Measurements from ENCODE around the gene EDIL3.

The EDIL3 gene

GRCh38 chr5:83927140-83927733 is 457.4 kb downstream of the EDIL3 start:
- H3K36me3 ChIP-seq (replicated peaks) = no peaks in the 10 kb centered on the region
- H3K4me3 ChIP-seq = no peak overlapping the region
- H3K4me1 ChIP-seq = no peaks in the 10 kb centered on the region
- DNase-seq (ENCODE audit: low spot score in 2 of 2) = peak; percentile 31 to 82
- no peaks in the 10 kb centered on the region for H3K9me3 ChIP-seq
- H3K27me3 ChIP-seq (ENCODE audit: low read depth) = no peaks in the 10 kb centered on the region; the same call in 1 of the 2 replicates
- in situ Hi-C loops (cut with MboI; ENCODE audit: low sequenced_read_pairs) = no loop called here

- in situ Hi-C loops (cut with MboI; ENCODE audit: low sequenced_read_pairs) = no loop called here
- DNase-seq (ENCODE audit: low spot score in 2 of 2) = no peak
- H3K27me3 ChIP-seq (ENCODE audit: low read depth) = no peaks in the 10 kb centered on the region; the same call in 1 of the 2 replicates
- no peak overlapping the region for H3K4me3 ChIP-seq
- no peaks in the 10 kb centered on the region for H3K9me3 ChIP-seq
- no peaks in the 10 kb centered on the region for H3K4me1 ChIP-seq
- H3K36me3 ChIP-seq (replicated peaks) = no peaks in the 10 kb centered on the region
Observed at GRCh38 chr5:83925955-83926337, 458.7 kb downstream of the EDIL3 start.

GRCh38 chr5:83925321-83925954 is 459.2 kb downstream of the EDIL3 start:
- Histone ChIP-seq H3K27me3 (ENCODE audit: low read depth) (no peaks in the 10 kb centered on the region; the same call in 1 of the 2 replicates), H3K36me3 (replicated peaks) (no peaks in the 10 kb centered on the region), H3K9me3 (no peaks in the 10 kb centered on the region), H3K4me1 (no peaks in the 10 kb centered on the region), H3K4me3 (no peak overlapping the region)
- no peak for DNase-seq (ENCODE audit: low spot score in 2 of 2)
- in situ Hi-C loops (cut with MboI; ENCODE audit: low sequenced_read_pairs) = no loop called here

- Histone ChIP-seq H3K4me3 (no peak overlapping the region), H3K27me3 (ENCODE audit: low read depth) (no peaks in the 10 kb centered on the region; the same call in 1 of the 2 replicates), H3K36me3 (replicated peaks) (no peaks in the 10 kb centered on the region), H3K4me1 (no peaks in the 10 kb centered on the region), H3K9me3 (no peaks in the 10 kb centered on the region)
- no peak for DNase-seq (ENCODE audit: low spot score in 2 of 2)
- in situ Hi-C loops (cut with MboI; ENCODE audit: low sequenced_read_pairs) = no loop called here
Observed at GRCh38 chr5:83924891-83925290, 459.8 kb downstream of the EDIL3 start.

GRCh38 chr5:83924171-83924570 is 460.5 kb downstream of the EDIL3 start:
- H3K36me3 ChIP-seq (replicated peaks) = no peaks in the 10 kb centered on the region
- H3K9me3 ChIP-seq = no peaks in the 10 kb centered on the region
- H3K4me3 ChIP-seq = no peak overlapping the region
- no peak for DNase-seq (ENCODE audit: low spot score in 2 of 2)
- in situ Hi-C loops (cut with MboI; ENCODE audit: low sequenced_read_pairs) = no loop called here
- no peaks in the 10 kb centered on the region for H3K4me1 ChIP-seq
- no peaks in the 10 kb centered on the region; the same call in 1 of the 2 replicates for H3K27me3 ChIP-seq (ENCODE audit: low read depth)

- no peak for DNase-seq (ENCODE audit: low spot score in 2 of 2)
- H3K9me3 ChIP-seq = no peaks in the 10 kb centered on the region
- H3K4me1 ChIP-seq = no peaks in the 10 kb centered on the region
- in situ Hi-C loops (cut with MboI; ENCODE audit: low sequenced_read_pairs) = no loop called here
- H3K36me3 ChIP-seq (replicated peaks) = no peaks in the 10 kb centered on the region
- H3K4me3 ChIP-seq = no peak overlapping the region
- no peaks in the 10 kb centered on the region; the same call in 1 of the 2 replicates for H3K27me3 ChIP-seq (ENCODE audit: low read depth)
Observed at GRCh38 chr5:83922699-83923098, 462.0 kb downstream of the EDIL3 start.

- Histone ChIP-seq H3K36me3 (replicated peaks) (no peaks in the 10 kb centered on the region), H3K4me1 (no peaks in the 10 kb centered on the region), H3K27me3 (ENCODE audit: low read depth) (no peaks in the 10 kb centered on the region; the same call in 1 of the 2 replicates), H3K4me3 (no peak overlapping the region), H3K9me3 (no peaks in the 10 kb centered on the region)
- no peak for DNase-seq (ENCODE audit: low spot score in 2 of 2)
- in situ Hi-C loops (cut with MboI; ENCODE audit: low sequenced_read_pairs) = no loop called here
Observed at GRCh38 chr5:83921666-83922193, 462.9 kb downstream of the EDIL3 start.

GRCh38 chr5:83919071-83920041 is 465.3 kb downstream of the EDIL3 start:
- H3K4me3 ChIP-seq = no peak overlapping the region
- H3K36me3 ChIP-seq (replicated peaks) = no peaks in the 10 kb centered on the region
- DNase-seq (ENCODE audit: low spot score in 2 of 2) = no peak
- no peaks in the 10 kb centered on the region for H3K4me1 ChIP-seq
- H3K27me3 ChIP-seq (ENCODE audit: low read depth) = no peaks in the 10 kb centered on the region
- no peaks in the 10 kb centered on the region for H3K9me3 ChIP-seq
- in situ Hi-C loops (cut with MboI; ENCODE audit: low sequenced_read_pairs) = no loop called here

GRCh38 chr5:83917261-83917908 is 467.3 kb downstream of the EDIL3 start:
- in situ Hi-C loops (cut with MboI; ENCODE audit: low sequenced_read_pairs) = no loop called here

GRCh38 chr5:83914662-83915418 is 469.8 kb downstream of the EDIL3 start:
- no peak overlapping the region for H3K4me3 ChIP-seq
- DNase-seq (ENCODE audit: low spot score in 2 of 2) = no peak
- H3K9me3 ChIP-seq = no peaks in the 10 kb centered on the region
- no peaks in the 10 kb centered on the region for H3K36me3 ChIP-seq (replicated peaks)
- H3K4me1 ChIP-seq = no peaks in the 10 kb centered on the region
- H3K27me3 ChIP-seq (ENCODE audit: low read depth) = no peaks in the 10 kb centered on the region
- in situ Hi-C loops (cut with MboI; ENCODE audit: low sequenced_read_pairs) = no loop called here

More at GRCh38 chr5:83917261-83917908, 467.3 kb downstream of the EDIL3 start:
- no peaks in the 10 kb centered on the region for H3K27me3 ChIP-seq (ENCODE audit: low read depth)
- no peaks in the 10 kb centered on the region for H3K4me1 ChIP-seq
- DNase-seq (ENCODE audit: low spot score in 2 of 2) = no peak
- no peaks in the 10 kb centered on the region for H3K9me3 ChIP-seq
- H3K36me3 ChIP-seq (replicated peaks) = no peaks in the 10 kb centered on the region
- no peak overlapping the region for H3K4me3 ChIP-seq

GRCh38 chr5:83914199-83914598 is 470.5 kb downstream of the EDIL3 start:
- Histone ChIP-seq H3K9me3 (no peaks in the 10 kb centered on the region), H3K27me3 (ENCODE audit: low read depth) (no peaks in the 10 kb centered on the region), H3K4me1 (no peaks in the 10 kb centered on the region), H3K4me3 (no peak overlapping the region), H3K36me3 (replicated peaks) (no peaks in the 10 kb centered on the region)
- no peak for DNase-seq (ENCODE audit: low spot score in 2 of 2)
- in situ Hi-C loops (cut with MboI; ENCODE audit: low sequenced_read_pairs) = no loop called here

GRCh38 chr5:83913593-83913992 is 471.1 kb downstream of the EDIL3 start:
- in situ Hi-C loops (cut with MboI; ENCODE audit: low sequenced_read_pairs) = no loop called here
- Histone ChIP-seq H3K4me1 (no peaks in the 10 kb centered on the region), H3K4me3 (no peak overlapping the region), H3K9me3 (no peaks in the 10 kb centered on the region), H3K27me3 (ENCODE audit: low read depth) (no peaks in the 10 kb centered on the region), H3K36me3 (replicated peaks) (no peaks in the 10 kb centered on the region)
- DNase-seq (ENCODE audit: low spot score in 2 of 2) = no peak

All from HAP-1 (cell line).